GM18519 (cell line): ENCODE measurements around the gene ATP2C1.

Experiments used
- ATAC-seq: cut with Tn5 transposase; IDR thresholded peaks from one replicate; pipeline ENCODE4 v1.9.1; 2021; ENCODE audit warnings: mild to moderate bottlenecking, moderate library complexity; ENCODE audit not compliant: unreplicated experiment, low FRiP score

The ATP2C1 gene

DNA sequence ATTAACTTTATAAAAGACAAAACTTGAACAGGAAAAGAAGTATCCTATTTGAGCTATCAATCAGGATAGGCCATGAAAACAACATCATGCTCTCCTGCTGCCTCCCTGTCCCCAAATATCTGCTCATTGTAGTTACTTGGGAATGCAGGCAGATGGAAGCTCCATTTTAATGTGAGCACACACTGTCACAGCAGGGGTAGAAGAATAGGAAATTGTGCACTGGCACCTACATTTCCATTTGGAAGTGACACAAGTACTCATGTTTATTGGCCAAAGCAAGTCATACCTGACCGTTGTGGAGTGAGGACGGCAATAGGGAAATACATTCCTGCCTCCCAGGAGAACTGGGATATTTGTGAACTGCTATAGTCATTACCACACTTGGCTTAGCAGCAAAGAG lies 80.3 kb downstream of the ATP2C1 start:
- ATAC-seq, result no peak

DNA sequence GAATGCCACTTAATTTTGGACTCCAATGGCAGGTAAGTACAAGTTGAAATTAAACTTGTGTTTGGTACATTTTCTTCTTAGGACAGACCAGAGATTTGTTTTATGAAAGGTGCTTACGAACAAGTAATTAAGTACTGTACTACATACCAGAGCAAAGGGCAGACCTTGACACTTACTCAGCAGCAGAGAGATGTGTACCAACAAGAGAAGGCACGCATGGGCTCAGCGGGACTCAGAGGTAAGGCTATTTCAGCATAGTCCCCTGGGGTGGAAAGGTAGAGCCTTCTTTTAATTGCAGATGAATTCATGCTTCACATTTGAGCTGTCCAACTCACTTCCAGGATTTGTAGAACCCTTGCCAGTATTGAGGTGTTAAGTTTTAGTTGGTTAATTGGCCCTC lies 81.4 kb downstream of the ATP2C1 start:
- ATAC-seq, result no peak

DNA sequence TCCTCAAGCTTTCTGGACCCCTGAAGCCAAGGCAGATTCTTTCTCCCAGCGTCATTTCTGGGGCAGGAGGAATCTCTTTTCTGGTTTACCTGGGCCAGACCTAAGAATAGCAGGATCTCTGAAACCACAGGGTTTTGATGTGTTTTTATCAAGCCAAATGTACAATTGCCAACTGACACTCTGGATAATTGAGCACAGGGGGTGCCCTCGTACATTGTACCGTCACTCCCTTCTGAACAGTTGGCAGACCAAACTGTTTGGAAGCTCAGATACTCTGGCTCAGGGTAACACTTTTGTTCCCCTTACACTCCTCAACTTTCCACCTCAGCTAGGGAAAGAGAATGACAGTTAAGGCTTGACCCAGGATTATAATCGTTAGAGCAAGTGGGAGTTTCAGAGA lies 82.8 kb downstream of the ATP2C1 start:
- ATAC-seq, result no peak

DNA sequence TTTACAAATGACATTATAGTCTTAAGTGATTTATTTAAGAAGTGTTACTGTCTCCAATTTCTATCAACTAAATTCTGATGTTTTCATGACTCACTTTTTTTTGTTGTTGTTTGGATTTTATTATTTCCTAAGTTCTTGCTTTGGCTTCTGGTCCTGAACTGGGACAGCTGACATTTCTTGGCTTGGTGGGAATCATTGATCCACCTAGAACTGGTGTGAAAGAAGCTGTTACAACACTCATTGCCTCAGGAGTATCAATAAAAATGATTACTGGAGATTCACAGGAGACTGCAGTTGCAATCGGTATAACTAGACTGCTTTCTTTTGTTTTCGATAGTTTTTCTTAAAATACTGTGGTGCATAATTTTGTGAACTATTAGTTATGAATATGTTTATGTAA lies 85.2 kb downstream of the ATP2C1 start:
- no peak for ATAC-seq

DNA sequence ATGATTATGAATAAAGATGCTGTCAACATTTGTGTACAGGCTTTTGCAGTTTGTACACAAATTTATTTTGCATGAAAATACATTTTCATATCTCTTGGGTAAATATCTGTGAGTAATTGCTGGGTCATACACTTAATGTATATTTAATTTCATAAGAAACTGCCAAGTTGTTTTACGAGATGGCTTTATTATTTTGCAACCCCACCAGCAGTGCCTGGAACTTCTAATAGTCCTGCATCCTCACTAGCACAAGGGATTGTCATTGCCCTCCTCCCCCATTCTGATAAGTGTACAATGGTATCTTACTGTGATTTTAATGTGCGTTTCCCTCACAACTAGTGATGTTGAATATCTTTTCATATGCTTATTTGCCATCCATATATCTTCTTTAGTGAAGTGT lies 87.6 kb downstream of the ATP2C1 start:
- ATAC-seq, result no peak

DNA sequence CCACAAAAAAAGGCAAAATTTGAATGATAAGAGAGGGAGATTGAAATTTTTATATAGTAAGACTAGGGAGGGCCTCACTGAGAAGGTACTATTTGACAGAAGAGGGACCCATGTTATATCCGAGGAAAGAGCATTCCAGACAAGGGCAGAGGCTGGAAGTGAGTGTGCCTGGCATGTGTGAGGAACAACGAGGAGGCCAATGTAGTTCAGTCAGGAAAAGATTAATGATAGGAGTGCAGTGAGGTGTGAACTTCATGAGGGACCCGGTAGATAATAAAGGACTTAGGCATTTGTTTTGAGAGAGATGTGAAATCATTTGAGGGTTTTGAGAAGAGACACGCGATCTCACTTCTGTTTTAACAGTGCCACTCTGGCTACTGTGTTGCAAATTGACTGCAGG lies 96.4 kb downstream of the ATP2C1 start:
- no peak for ATAC-seq

DNA sequence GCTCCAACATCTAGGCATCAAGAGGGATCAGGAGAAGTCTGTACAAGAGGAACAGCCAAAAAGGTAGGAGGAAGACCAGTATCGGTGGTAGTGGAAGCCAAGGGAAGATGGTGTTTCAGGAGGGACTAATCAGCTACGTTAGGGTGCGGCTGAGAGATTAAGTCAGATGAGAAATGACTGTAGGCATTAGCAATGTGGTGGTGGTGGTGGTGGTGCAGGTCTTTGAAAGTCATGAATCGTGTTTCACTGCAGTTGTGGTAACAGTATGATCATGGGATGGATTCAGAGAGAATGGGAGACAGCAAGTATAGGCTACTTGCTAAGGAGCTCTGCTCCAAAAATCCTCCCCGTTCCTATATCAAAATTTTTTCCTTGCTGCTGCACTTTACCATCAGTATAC lies 97.2 kb downstream of the ATP2C1 start:
- no peak for ATAC-seq

DNA sequence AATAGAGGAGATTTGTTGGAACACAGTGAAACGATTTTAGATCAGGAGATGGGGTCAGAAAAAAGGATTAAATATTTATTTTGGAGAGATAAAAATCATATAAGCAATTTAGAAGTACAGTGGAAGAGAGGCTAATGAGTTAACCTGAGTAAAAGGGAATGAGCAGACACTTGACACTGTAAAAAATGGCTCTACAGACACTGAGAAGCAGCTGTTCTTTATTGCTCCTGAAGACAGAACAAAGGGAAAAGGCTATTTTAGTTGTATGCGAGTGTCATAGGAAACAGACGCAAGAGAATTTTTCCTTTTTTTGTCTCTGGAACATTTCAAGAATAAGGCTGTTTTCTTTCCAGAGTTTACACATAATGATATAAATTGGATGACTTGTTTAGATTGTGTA lies 98.5 kb downstream of the ATP2C1 start:
- ATAC-seq, result no peak

DNA sequence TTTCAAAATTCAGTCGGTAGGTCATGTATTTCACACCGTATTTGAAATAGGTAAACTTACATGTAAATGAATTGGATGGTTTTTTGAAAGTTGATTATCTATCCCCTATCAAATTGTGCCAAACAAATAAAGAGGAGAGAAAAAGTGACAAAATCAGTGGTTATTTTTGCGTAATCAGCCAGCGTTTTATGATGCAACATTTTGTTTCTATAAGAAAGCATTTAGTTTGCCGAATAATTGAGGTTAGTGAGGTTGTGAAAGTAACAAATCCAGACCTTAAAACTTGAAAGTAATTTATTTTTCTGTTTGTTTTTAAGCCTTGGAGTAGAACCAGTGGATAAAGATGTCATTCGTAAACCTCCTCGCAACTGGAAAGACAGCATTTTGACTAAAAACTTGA lies 103.4 kb downstream of the ATP2C1 start:
- no peak for ATAC-seq

DNA sequence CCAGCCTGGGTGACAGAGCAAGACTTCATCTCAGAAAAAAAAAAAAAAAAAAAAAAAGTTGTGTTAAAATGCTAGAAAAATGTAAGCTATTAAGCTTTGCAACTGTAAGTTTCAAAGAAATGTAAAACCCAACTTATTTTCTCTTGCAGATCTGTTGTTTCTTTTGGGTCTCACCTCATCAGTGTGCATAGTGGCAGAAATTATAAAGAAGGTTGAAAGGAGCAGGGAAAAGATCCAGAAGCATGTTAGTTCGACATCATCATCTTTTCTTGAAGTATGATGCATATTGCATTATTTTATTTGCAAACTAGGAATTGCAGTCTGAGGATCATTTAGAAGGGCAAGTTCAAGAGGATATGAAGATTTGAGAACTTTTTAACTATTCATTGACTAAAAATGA lies 107.2 kb downstream of the ATP2C1 start:
- no peak for ATAC-seq

DNA sequence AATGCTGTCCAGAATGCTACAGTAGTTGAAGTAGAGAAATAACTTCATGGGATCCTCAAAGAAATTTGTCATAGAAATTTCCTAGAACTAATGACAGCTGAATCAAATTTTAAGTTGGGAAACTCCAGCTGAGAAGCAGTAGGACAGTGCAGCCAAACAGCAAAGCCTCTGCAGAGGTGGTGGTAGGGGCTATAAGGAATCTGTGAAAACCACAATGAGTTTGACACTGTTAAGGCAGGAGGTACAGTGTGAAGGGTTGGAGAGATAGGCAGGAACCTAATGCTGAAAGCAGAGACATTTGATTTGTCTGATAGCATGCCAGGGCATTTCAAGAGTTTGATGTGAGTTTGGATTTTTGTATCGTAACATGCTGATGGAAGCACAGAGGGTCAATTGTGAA lies 110.7 kb downstream of the ATP2C1 start:
- ATAC-seq, result no peak

DNA sequence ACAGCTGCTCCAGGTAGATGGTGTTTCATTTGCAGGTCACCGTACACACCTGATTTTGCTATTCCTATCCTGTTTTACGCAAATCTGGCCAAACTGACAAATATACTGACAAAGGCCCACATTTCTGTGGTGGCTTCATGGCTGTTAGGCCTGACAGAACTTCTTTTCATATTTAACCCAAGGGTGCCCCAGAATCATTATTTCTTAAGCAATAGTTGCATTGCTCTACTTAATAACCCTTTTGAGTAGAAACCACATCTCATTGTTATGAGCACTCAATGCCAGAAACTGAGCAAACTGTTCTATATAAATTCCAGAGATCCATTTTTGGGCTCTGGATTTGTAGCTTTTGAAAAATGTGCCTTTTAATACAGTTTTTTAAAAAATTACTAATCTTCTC lies 113.4 kb downstream of the ATP2C1 start:
- no peak for ATAC-seq

DNA sequence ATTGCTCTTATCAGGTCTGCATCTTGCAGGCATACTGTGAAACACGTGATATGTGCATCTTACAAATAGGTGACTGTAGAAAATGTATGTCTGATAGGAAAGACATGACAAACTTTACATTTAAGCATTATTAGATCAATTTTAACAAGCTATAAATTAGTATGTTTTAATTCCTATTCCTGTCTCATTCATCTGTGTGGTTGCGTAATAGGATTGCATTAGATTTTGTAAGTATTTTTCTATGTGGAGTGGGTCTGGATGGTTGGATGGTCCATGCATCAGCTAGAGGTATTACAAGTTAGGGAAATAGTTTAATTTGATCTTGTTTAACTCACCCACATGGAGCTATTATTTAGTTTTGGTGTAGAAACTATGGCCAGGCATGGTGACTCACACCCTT lies 113.9 kb downstream of the ATP2C1 start:
- ATAC-seq, result no peak

DNA sequence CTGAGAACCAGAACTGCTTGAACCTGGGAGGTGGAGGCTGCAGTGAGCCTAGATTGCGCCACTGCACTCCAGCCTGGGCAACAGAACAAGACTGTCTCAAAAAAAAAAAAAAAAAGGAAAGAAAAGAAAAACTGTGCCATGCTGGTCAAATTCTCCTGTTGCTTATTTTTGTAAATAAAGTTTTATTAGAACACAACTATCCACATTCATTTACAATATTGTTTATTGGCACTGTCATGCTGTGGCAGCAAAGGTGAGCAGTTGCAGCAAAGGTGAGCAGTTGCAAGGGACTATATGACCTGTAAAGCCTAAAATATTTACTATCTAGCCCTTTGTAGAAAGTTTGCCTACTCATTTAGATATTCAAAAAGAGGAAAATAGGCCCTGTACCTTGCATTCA lies 114.4 kb downstream of the ATP2C1 start:
- ATAC-seq, result no peak

DNA sequence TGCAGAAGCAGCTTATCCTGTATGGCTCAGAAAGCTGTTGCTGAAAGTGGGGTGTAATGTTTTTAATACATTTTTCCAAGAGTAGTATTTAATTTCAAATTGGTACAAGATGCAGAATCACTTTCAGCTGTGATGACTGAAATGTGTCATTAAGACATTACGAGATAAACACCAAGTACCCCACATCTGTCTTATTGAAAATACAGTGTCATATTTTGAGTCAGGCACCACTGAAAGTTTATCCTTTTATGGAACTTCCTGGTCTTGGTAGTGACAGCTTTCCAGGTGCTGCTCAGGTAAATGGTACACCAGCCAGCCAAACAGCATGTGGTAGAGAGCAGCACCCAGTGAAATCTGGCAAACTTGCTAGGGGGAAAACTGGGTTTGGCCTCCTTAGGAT lies 115.8 kb downstream of the ATP2C1 start:
- no peak for ATAC-seq

DNA sequence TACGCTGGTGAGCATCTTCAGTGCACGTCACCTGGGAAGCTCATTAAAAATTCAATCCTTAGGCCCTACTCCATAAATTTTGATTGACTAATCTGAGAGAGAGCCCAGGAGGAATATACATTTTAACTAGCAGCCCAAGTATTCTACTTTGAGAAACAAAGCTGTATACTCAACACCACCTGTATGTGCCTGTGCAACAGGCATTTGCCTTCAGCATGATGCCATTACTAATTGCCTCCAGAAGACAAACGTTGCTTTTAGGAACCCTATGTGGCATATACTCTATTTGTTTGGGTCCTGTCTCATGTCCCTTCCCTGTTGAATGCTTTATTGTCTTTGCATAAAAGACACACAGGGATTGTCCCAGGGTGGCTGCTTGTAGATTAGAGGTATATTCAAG lies 125.1 kb downstream of the ATP2C1 start:
- ATAC-seq, result no peak

DNA sequence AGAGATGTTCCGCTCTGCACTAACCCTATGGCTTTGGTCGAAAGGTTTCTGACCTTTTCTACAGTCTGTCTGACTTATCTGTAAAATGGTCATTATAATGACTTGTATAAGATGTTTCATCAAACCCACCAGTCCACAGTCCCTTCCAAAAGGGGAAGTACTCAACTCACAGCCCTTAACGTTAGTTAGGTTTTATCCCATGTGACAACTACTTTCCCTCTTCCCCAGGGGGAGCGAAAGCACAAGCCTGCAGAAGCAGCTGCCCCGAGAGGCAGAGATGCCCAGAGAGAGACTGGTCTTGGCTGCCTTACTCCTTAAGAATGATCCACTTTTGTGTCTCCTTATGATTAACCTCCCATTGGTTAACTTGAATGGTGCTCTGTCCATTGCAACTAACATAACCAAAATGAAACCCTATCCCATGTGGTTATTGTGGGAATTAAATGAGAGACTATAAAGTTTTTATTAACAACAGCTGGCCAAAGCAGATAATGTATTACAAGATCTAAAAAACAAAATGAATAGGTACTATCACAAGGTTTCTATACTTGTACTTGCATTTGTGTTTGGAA lies 126.3 kb downstream of the ATP2C1 start:
- no peak for ATAC-seq

DNA sequence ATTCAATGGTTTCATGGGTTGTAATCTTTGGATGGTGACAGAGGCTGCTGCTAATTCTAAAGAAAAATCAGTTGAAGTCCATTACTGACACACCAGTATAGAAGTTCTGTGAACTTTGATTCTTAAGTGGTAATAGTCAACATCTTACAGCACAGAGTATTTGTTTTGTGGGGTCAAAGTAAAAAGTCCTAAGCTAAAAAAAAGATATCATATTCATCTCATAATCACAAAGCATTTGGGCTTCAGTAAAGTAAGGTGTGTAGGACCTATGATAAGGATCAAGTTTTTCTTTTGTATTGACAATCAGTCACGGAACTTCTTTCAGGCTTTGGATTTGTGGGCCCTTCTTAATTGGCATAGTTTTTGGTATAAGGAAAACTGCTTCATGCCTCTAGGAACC lies 131.7 kb downstream of the ATP2C1 start:
- ATAC-seq, result no peak

DNA sequence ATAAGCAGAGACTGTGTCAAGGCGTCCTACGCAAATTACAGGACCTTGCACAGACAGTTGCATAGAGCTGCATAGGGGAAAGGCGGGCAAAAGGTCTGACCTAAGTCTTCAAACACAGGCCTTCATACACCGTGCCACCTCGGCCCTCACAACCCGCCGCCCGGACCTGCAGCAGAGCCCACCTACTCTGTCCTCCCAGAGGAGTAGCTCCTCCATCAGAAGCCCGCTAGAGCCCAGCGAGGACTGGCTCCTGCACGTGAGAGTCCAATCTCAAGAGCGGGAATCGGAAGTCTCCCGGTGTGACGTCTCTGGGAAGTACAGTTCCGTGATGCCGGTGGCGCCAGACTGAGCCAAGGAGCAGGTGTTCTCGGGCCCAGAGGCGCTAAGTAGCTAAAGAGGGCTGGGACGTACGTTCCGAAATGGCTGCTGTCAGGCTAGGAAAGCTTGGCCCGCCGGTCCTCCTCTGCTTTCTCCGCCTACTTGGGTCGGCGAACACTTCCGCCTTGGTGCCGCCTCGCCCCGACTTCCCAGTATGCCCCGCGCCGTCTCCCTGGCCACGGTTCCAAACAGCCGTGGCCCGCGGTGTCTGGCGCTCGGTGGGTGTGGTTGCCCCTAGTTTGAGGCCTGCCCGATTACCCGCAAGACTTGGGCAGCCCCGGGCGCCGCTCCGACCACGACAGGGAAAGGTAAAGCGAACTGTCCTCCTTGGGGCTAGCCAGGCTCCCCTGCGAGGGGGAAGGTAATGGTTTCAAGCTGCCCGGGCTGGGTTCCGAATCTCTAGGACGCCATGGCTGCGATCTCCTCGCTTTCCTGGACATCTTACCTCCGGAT lies 132.7 kb downstream of the ATP2C1 start, which contains the start of the genes ASTE1 and NEK11:
ASTE1 (minus strand) TSS at position 505 of the 831 bp plus-strand sequence. CDS start 1,519 bp downstream, outside the sequence.
NEK11 (plus strand) TSS at position 557 of the 831 bp plus-strand sequence. CDS start 2,832 bp downstream, outside the sequence.
- peak; percentile 92 for ATAC-seq

DNA sequence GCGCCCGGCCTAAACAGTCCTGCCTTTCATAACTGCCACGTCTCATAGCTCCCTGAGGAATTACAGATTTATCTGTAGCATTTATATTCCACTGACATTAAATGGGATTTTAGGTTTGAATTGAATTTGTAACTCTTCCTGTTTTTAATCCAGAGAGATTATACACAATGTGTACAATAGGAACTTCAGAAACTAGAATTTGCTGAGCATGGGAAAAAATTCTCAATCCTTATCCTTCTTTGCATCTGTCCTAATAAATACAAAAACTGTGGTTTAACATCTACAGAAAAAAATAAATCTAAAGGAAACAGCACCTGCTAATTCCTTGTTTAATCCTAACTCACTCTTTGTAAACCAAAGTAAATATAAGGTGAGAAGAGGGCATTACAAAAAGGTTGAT lies 135.0 kb downstream of the ATP2C1 start:
- no peak for ATAC-seq

DNA sequence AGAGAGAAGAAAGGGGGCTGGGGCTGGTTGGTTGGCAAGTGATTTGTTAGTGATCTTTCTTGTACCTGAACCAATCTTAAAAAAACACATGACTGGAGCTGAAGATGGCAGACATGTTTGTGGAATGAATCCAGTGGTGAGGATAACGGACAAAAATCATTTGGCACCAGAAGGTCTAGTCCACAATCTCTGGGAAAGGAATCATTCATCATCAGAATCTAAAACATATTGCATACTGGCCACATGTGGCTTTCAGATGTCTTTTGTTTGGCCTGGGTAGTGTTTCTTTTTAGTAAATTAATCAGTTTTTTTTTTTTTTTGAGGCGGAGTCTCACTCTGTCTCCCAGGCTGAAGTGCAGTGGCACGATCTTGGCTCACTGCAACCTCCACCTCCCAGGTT lies 137.8 kb downstream of the ATP2C1 start:
- no peak for ATAC-seq

DNA sequence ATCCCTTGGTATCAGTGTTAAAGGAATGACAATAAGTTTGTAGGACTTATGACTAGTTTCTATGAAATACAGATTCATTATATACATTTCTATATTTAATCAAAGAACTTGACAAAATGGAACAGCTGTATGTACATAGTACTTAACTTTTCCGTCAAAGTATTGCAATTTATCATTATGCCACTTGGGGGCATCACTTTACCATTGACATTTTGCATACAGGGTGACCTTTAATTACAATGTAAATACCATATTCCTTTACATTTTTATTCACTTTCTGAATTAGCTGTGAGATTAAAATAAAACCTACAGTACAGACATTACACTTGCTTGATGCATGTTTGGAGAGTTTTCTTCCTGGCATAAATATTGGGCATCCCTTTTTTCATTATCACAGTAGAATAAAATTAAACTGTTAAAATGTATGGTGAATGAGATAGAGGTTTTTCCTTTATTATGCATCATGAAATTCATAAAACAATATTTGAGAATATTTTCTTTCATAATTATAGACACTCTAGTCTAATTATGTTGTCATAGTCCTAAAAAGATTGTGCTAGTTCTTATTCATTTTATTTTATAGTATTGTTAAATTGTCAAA lies 139.7 kb downstream of the ATP2C1 start:
- peak; percentile 69 for ATAC-seq
